IMR-90 (cell line): ENCODE results near the gene TBC1D4.

ENCODE experiments used
- CTCF ChIP-seq: conservative IDR thresholded peaks from 2 replicates; pipeline ENCODE4 v1.5.1; 2012; ENCODE audit warnings: mild to moderate bottlenecking, low read depth, low read length, improper control_type of control experiment
- POLR2A ChIP-seq: IDR thresholded peaks from 2 replicates; pipeline ENCODE4 v1.6.1; 2012; ENCODE audit warnings: mild to moderate bottlenecking, low read depth, low read length
- RFX5 ChIP-seq: IDR thresholded peaks from 2 replicates; pipeline ENCODE4 v1.8.0; 2012; ENCODE audit warnings: low read depth, mild to moderate bottlenecking, low read length, moderate library complexity
- TF ChIP-seq, protein P1 (sequence below): fragments of 150-350 bp; IDR thresholded peaks from 2 replicates; pipeline ENCODE4 v1.6.1; 2017; ENCODE audit warnings: mild to moderate bottlenecking, antibody characterized with exemption, low read length, low read depth
- TF ChIP-seq, protein P2 (sequence below): fragments of 150-350 bp; IDR thresholded peaks from 2 replicates; pipeline ENCODE4 v1.6.1; 2016; ENCODE audit warnings: low read depth, mild to moderate bottlenecking, low read length, moderate library complexity, borderline replicate concordance

DNA sequence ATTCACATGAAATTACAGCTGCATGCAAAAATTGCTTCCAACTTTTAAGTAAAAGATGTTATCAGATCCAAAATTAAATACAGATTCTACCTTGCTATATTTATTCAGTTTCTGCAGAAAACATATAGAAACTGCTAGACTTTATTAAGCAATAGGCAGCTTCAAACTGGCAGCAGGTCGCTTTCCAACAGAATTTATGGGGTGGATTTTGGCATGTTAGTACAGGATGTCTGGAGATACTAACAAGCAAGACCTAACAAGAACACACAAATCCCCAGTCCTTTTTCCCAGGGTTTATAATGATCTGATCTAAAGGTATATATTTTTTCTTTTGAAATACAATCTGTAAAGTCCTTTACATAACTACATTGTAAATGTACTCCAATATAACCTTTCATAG, 27.5 kb downstream of the TBC1D4 start:
- TF ChIP-seq CTCF (no peak), RFX5 (no peak), POLR2A (no peak)
- TF ChIP-seq, protein P1, sequence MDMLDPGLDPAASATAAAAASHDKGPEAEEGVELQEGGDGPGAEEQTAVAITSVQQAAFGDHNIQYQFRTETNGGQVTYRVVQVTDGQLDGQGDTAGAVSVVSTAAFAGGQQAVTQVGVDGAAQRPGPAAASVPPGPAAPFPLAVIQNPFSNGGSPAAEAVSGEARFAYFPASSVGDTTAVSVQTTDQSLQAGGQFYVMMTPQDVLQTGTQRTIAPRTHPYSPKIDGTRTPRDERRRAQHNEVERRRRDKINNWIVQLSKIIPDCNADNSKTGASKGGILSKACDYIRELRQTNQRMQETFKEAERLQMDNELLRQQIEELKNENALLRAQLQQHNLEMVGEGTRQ = no peak
- TF ChIP-seq, protein P2, sequence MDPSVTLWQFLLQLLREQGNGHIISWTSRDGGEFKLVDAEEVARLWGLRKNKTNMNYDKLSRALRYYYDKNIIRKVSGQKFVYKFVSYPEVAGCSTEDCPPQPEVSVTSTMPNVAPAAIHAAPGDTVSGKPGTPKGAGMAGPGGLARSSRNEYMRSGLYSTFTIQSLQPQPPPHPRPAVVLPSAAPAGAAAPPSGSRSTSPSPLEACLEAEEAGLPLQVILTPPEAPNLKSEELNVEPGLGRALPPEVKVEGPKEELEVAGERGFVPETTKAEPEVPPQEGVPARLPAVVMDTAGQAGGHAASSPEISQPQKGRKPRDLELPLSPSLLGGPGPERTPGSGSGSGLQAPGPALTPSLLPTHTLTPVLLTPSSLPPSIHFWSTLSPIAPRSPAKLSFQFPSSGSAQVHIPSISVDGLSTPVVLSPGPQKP = no peak
